SH-SY5Y (cell line): Measurements from ENCODE around the gene A1BG.

Experiments used
- GATA2 ChIP-seq: IDR thresholded peaks from 2 replicates; pipeline ENCODE4 v1.6.1; 2011; ENCODE audit warnings: mild to moderate bottlenecking, low read depth, low read length
- GATA3 ChIP-seq: IDR thresholded peaks from 2 replicates; pipeline ENCODE4 v1.6.1; 2011; ENCODE audit warnings: low read depth, mild to moderate bottlenecking, low read length, moderate library complexity

Gene A1BG

GRCh38 chr19:58394821-58395219, 41.5 kb upstream of the A1BG start:
- TF ChIP-seq GATA2 = no peak
- no peak for TF ChIP-seq GATA3

DNA sequence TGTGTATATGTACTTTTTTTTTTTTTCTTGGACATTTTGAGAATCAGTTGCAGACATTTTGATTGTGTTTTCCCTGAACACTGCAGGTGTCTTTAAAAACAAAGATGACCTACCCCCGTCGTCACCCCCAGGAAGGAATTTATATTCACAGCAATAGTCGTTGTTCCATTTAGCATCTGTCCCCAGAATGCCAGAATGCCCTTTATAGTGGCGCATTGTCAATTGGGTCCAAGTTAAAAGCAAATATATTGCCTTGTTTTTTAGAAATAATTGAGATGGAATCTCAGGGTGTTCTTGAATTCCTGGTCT, 40.4 kb upstream of the A1BG start:
- TF ChIP-seq GATA2 (no peak), GATA3 (no peak)

- TF ChIP-seq GATA3 = no peak
- TF ChIP-seq GATA2 = no peak
Observed at GRCh38 chr19:58392945-58393724, 39.8 kb upstream of the A1BG start.

- TF ChIP-seq GATA3 (no peak), GATA2 (no peak)
Observed at GRCh38 chr19:58388175-58388526, 34.9 kb upstream of the A1BG start.

DNA sequence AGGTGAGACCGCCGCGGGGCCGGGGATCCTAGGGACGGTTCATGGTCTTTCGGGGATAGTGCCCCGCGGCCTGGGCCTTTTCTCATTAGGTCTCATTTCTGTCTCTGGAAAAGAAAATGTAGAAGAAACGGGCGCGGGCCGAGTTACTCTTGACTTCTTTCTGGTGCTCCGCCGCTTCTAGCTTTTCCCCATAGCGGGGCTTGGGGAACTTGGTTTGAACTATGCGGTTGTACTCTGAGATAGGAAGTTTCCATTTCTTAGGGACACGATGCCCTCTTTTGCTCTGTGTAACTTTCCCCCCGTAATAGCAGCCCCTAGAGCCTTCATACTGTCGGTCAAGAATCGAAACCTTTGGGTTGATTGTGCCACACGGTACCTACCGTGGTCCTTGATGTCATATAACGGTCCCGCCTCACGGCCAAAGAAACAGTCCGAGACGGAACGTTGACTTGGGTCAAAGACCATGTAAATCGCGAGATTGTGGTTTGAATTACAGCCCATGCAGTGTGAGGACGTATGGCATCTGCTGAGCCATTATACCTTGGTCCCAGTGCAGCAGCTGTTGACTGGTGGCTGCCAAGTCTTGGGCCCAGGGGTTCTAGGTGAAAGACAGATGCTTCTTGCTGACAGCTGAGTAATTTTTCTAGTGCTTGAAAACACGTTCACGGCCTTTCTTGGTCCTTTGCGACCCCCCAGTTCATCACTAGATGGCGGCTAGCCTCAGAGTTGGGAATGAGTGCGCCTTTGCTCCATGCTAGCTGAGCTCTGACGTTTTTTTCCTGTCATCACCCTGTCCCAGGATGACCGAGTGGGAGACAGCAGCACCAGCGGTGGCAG, 34.3 kb upstream of the A1BG start:
- TF ChIP-seq GATA3 = no peak
- no peak for TF ChIP-seq GATA2

GRCh38 chr19:58386576-58387337, 33.5 kb upstream of the A1BG start, which contains the start of gene RPS5:
TSS of gene RPS5 (plus strand) at chr19:58387269. CDS start at chr19:58388138, 869 bp downstream.
- no peak for TF ChIP-seq GATA3
- TF ChIP-seq GATA2 = no peak

- TF ChIP-seq GATA3 = no peak
- no peak for TF ChIP-seq GATA2
Observed at GRCh38 chr19:58385891-58386575, 32.7 kb upstream of the A1BG start.

DNA sequence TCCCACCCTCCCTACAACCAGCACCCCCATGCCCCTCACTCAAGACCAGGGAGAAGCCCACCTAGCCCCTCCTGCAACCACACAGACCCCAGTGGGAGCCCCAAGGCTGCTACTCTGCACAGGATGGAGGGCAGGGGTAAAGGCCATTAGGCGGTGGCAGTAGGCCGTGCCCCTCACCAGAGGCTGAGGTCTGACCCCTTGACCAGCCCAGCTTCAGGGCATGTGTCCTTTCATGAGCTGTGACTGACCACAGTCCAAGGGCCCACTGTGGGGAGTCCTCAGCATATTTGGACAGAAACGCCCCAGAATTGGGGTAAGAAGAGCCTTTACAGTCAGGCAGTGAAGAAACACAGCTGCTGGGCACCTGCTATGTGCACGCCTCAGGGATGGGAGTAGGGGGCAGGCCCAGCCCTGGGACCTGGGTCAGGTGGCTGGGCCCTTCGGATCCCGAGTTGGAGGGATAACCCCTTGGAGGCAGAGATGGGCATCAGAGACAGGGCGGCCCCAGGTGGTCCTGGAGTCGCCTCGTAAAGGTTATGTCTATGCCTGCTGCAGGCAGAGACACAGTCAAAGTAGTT, 32.1 kb upstream of the A1BG start:
- TF ChIP-seq GATA3 (no peak), GATA2 (no peak)

DNA sequence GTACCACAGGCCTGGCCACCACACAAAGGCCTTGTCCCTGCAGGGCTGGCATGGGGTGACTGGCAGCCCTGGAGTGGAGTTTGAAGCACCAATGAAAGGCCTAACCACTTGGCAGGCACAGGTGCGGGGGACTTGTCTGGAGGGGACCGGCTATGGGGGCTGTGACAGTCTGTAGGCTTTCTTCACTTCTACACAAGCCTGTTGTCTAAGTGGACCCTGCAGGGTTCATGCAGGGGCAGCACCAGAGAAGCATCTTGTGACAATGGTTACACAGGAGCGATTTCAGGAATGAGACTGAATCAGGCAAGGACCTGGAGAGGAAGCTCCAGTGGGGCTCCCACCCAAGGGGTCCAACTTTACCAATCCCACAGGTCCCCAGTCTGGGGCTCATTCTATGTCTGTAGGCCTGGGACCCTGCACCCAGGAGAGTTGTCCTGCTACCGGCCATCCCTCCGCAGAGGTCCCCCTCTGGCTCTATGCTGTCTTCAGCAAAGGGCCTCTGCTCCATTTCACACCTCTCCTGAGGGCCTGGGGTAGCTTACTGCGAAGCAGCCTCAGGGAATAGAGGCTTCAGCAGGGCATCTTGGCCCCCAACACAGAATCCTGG, 29.8 kb upstream of the A1BG start:
- TF ChIP-seq GATA3 = no peak
- TF ChIP-seq GATA2 = no peak

- TF ChIP-seq GATA3 = no peak
- no peak for TF ChIP-seq GATA2
Observed at GRCh38 chr19:58381460-58382212, 28.3 kb upstream of the A1BG start.

GRCh38 chr19:58380662-58381459, 27.6 kb upstream of the A1BG start, which contains the start of gene ZNF837:
TSS of gene ZNF837 (minus strand) at chr19:58381030. CDS start at chr19:58369332, 11,698 bp downstream.
- TF ChIP-seq GATA3 (no peak), GATA2 (no peak)

GRCh38 chr19:58380037-58380661, 26.9 kb upstream of the A1BG start:
- no peak for TF ChIP-seq GATA2
- no peak for TF ChIP-seq GATA3
